GM23248 (cell line): ENCODE measurements around the gene WASF2.

Experiments used
- EZH2 ChIP-seq: fragments of 200-600 bp; sonication (generic); IDR thresholded peaks from 2 replicates; pipeline ENCODE4 v1.6.1; 2018; ENCODE audit warnings: antibody characterized with exemption, mild to moderate bottlenecking; ENCODE audit not compliant: insufficient read depth, poor library complexity, severe bottlenecking
- EZH2phosphoT487 ChIP-seq: fragments of 200-600 bp; sonication (generic); IDR thresholded peaks from 2 replicates; pipeline ENCODE4 v1.6.1; 2018; ENCODE audit warnings: antibody characterized with exemption, moderate library complexity, mild to moderate bottlenecking, low read depth; ENCODE audit not compliant: insufficient read depth

DNA sequence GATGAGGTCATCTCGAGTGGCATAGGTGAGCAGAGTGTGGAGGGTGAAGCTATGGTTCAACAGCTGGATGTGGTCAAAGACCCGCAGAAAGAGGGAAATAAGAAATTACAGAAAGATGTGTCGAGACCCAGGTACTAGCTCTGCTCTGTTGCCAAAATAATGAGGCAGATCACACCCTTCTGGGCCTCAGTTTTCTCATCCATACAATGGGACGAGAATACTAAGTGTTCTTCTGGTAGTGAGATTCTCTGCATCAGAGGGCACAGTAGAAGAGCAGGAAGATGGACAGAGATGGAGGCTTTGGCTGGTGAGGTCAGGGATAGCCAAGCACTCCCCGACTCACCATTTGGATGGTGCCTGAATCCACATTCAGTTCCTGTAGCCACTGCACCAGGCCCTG is 134.3 kb downstream of the WASF2 start:
- no peak for TF ChIP-seq EZH2phosphoT487
- no peak for TF ChIP-seq EZH2
